Esophagus muscularis mucosa (tissue), 4 donors: Measurements from ENCODE around the gene REPS1. TPM values are rescaled to one million over a fixed set of nuclear protein-coding genes. Genes with fewer than 3 reads are reported as not detected.
"Not testable (repeated sequence)": the region's sequence is repeated elsewhere in the genome, so short reads cannot be mapped to it uniquely, and the experiment has no call there.

Source experiments
- DNase-seq: peaks from one replicate; pipeline ENCODE4 v3.0.0-alpha.2; 2017; ENCODE audit errors: extremely low spot score
- H3K27ac ChIP-seq, 4 donors: fragments of 200-600 bp; sonication (generic); replicated peaks in 1 of 4; 1 replicate in 3 of 4; 2 replicates in 1 of 4; pipeline ENCODE4 v1.5.1; 2016 to 2019; ENCODE audit warnings: mild to moderate bottlenecking in 1 of 4
- H3K27me3 ChIP-seq, 4 donors: fragments of 200-600 bp; sonication (generic); one replicate each; pipeline versions ENCODE4 v1.5.1 to v1.6.0; 2016 to 2019
- H3K36me3 ChIP-seq, 4 donors: fragments of 200-600 bp; sonication (generic); one replicate each; pipeline ENCODE4 v1.5.1; 2016 to 2019
- H3K4me1 ChIP-seq, 4 donors: fragments of 200-600 bp; sonication (generic); one replicate each; pipeline ENCODE4 v1.5.1; 2016 to 2019
- H3K4me3 ChIP-seq, 4 donors: fragments of 200-600 bp; sonication (generic); 1 replicate in 2 of 4; 2 replicates in 2 of 4; pipeline ENCODE4 v1.5.1; 2016 to 2019; ENCODE audit warnings: mild to moderate bottlenecking in 4 of 4, moderate library complexity in 1 of 4
- H3K9me3 ChIP-seq, 4 donors: fragments of 200-600 bp; sonication (generic); 1 replicate in 3 of 4; 2 replicates in 1 of 4; pipeline ENCODE4 v1.5.1; 2016 to 2019
- CTCF ChIP-seq, 3 experiments: fragments of 200-600 bp in 2 of 3; fragments of 450-650 bp in 1 of 3; sonication (generic) in 2 of 3; IDR thresholded peaks; one replicate each; pipeline ENCODE4 v1.5.1; 2017 to 2019; ENCODE audit warnings: antibody characterized with exemption in 3 of 3, mild to moderate bottlenecking in 2 of 3, moderate library complexity in 1 of 3
- EP300 ChIP-seq: sonication (generic); formaldehyde crosslinking; IDR thresholded peaks from one replicate; pipeline ENCODE4 v1.6.1; 2017; ENCODE audit warnings: antibody characterized with exemption
- POLR2A ChIP-seq: fragments of 450-650 bp; IDR thresholded peaks from one replicate; pipeline ENCODE4 v1.6.1; 2017; ENCODE audit warnings: antibody characterized with exemption, moderate library complexity, mild to moderate bottlenecking, low read depth
- POLR2AphosphoS5 ChIP-seq, 2 donors: sonication (generic); formaldehyde crosslinking; IDR thresholded peaks; one replicate each; pipeline ENCODE4 v1.6.1; 2017; ENCODE audit warnings: antibody characterized with exemption in 2 of 2
- WGBS: methylation state at CpG from one replicate; pipeline ENCODE4 v1.1.5; 2018; 5-methylcytosine and 5-hydroxymethylcytosine counted together
- intact Hi-C: fragments of 100-400 bp; cut with DNase I; formaldehyde crosslinking; loops from one replicate; pipeline ENCODE4 v1.15.1; 2023
- total RNA-seq, 4 donors: library from RNA; depleted of rRNA; stranded (reverse); fragments of >200 nt; gene quantifications; one replicate each; pipeline versions ENCODE4 v1.1.0 to v1.2.1, GENCODE V29; 2016

REPS1 gene
- total RNA-seq, 4 donors from 2014 or later, result 23.4 to 43.2 (median 30.1) TPM

- Histone ChIP-seq H3K9me3 (no peaks in the 10 kb centered on the region), H3K36me3 (peaks cover 0 to 60% (median 34%) of the 10 kb centered on the region in 4 donors), H3K4me1 (peaks cover 7 to 28% (median 19%) of the 10 kb centered on the region in 4 donors), H3K4me3 (no peak overlapping the region), H3K27ac (no peak overlapping the region), H3K27me3 (no peaks in the 10 kb centered on the region)
- TF ChIP-seq EP300, result no peak
- no peak for TF ChIP-seq POLR2A
- TF ChIP-seq POLR2AphosphoS5 (IDR thresholded peaks at IDR 0.05), result no peak
- DNase-seq, result no peak
- intact Hi-C loops, result no loop called here
- WGBS, result 55% methylated on average over 1 of the region's 1 CpG
These were observed 43.6 kb downstream of the REPS1 start for GRCh38 chr6:138944412-138944811.

GRCh38 chr6:138943089-138943625, 44.9 kb downstream of the REPS1 start:
- no peak overlapping the region for H3K27ac ChIP-seq
- no peak for TF ChIP-seq POLR2AphosphoS5 (IDR thresholded peaks at IDR 0.05)
- TF ChIP-seq POLR2A, result no peak
- TF ChIP-seq EP300, result no peak
- TF ChIP-seq CTCF (IDR thresholded peaks at IDR 0.05), result no peak
- H3K9me3 ChIP-seq, result no peaks in the 10 kb centered on the region
- no peaks in the 10 kb centered on the region for H3K27me3 ChIP-seq
- peaks cover 6 to 15% (median 12%) of the 10 kb centered on the region in 4 donors for H3K4me1 ChIP-seq
- H3K36me3 ChIP-seq, result peaks cover 0 to 63% (median 36%) of the 10 kb centered on the region in 4 donors
- intact Hi-C loops, result no loop called here
- DNase-seq, result no peak
- 87% methylated on average over 2 of the region's 2 CpGs for whole genome bisulfite sequencing
- H3K4me3 ChIP-seq, result no peak overlapping the region

GRCh38 chr6:138936873-138937272, 51.2 kb downstream of the REPS1 start:
- H3K4me3 ChIP-seq, H3K27me3 ChIP-seq, H3K9me3 ChIP-seq, DNase-seq, H3K27ac ChIP-seq, intact Hi-C loops, H3K4me1 ChIP-seq: not testable (repeated sequence)
- 100% methylated on average over 1 of the region's 1 CpG for WGBS
- H3K36me3 ChIP-seq, result peaks cover 6 to 49% (median 29%) of the 10 kb centered on the region in 4 donors

GRCh38 chr6:138931660-138932059, 56.4 kb downstream of the REPS1 start:
- Histone ChIP-seq H3K36me3 (peaks cover under 1 to 24% (median 13%) of the 10 kb centered on the region in 4 donors), H3K27me3 (no peaks in the 10 kb centered on the region), H3K4me3 (no peak overlapping the region), H3K27ac (no peak overlapping the region), H3K9me3 (no peaks in the 10 kb centered on the region), H3K4me1 (no peaks in the 10 kb centered on the region)
- no peak for DNase-seq
- WGBS, result 77% methylated on average over 1 of the region's 1 CpG
- intact Hi-C loops, result no loop called here
- TF ChIP-seq POLR2A (no peak), POLR2AphosphoS5 (IDR thresholded peaks at IDR 0.05) (no peak), EP300 (no peak), CTCF (IDR thresholded peaks at IDR 0.05) (no peak)

- DNase-seq, result no peak
- Histone ChIP-seq H3K4me1 (no peaks in the 10 kb centered on the region), H3K27me3 (no peaks in the 10 kb centered on the region), H3K9me3 (no peaks in the 10 kb centered on the region), H3K36me3 (peaks cover 0 to 19% (median 7%) of the 10 kb centered on the region in 4 donors), H3K4me3 (no peak overlapping the region), H3K27ac (no peak overlapping the region)
- intact Hi-C loops, result no loop called here
- TF ChIP-seq EP300 (no peak), POLR2A (no peak), POLR2AphosphoS5 (IDR thresholded peaks at IDR 0.05) (no peak), CTCF (IDR thresholded peaks at IDR 0.05) (no peak)
- WGBS, result 89% methylated on average over 3 of the region's 3 CpGs
These were observed 61.5 kb downstream of the REPS1 start for GRCh38 chr6:138926579-138926978.

- H3K4me1 ChIP-seq, result no peaks in the 10 kb centered on the region
- WGBS, result 75% methylated on average over 2 of the region's 2 CpGs
- no peak overlapping the region for H3K27ac ChIP-seq
- no peak for DNase-seq
- H3K27me3 ChIP-seq, result no peaks in the 10 kb centered on the region
- intact Hi-C loops, result no loop called here
- H3K9me3 ChIP-seq, result no peaks in the 10 kb centered on the region
- H3K4me3 ChIP-seq, result no peak overlapping the region
- TF ChIP-seq POLR2AphosphoS5 (IDR thresholded peaks at IDR 0.05) (no peak), EP300 (no peak), CTCF (IDR thresholded peaks at IDR 0.05) (no peak)
- peaks cover 0 to 23% (median 7%) of the 10 kb centered on the region in 4 donors for H3K36me3 ChIP-seq
These were observed 62.2 kb downstream of the REPS1 start for GRCh38 chr6:138925806-138926205.
